Stimulated activated CD4-positive, alpha-beta T cell treated with anti-CD3 and anti-CD28 coated beads, Interleukin-1b, Interleukin-23, amount 100 ng/mL, for 48 hours (primary cell): Measurements from ENCODE around the gene TIMM21.

Experiments
- DNase-seq: peaks from one replicate; pipeline ENCODE4 v3.0.0-alpha.2; 2020

Gene TIMM21

DNA sequence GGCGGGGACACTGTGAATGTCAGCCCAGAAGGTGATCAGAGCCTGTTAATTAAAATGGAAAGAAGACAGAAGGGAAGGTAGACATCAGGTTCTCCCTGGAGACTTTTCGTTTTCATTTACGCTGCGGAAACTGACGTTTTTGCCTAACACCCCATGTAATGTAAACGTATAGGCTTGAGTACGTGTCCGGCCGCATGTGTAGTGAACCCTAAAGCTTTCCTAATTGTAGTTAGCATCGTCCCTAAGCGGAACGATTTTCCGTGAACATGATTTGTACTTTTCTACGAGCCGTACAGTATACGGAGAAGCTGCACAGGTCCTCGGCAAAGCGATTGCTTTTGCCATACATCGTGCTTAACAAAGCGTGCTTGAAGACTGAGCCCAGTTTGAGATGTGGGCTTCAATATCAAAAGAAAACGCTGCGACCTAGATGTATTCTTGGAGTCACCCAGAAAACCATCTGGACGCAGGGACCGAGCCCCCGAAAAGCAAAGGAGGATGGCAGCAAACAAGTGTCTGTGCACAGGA lies 284 bp downstream of the TIMM21 start:
- no peak for DNase-seq

DNA sequence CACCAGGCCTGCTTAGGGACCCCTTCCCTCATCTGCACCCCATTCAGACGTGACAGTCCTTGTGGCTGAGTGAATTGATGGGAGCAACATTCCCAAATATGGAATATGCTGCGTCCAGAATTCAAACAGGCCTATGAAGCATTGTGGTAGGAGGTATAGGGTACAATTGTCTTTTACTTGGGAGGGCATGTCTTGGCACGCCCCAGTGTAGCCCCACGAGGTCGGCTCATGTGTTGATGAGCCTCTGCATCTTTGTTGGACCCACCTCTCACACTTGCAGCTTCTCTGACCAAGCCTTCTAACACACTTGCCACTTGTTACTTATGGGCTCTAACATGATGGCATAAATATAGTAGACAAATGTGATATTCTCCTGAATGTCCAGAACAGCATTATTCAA lies 1.6 kb downstream of the TIMM21 start:
- no peak for DNase-seq

DNA sequence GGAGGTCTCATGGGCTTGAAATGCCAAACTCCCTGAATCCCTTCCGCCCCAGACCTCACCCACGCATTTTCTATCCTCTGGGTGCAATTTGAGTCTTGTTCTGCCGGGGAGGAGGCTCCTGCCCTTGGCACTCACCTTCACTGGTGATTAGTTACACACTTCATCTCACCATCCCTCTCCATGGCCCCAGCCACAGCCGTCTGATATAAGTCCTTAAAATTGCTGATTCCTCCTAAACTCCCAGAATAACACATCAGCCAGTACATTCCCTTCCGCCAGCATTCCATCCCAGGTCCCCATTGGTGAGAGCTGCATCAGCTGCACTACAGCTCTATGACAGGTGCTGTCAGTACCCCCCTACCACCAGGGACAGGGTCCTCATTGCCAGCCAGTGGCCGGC lies 3.9 kb downstream of the TIMM21 start:
- no peak for DNase-seq

DNA sequence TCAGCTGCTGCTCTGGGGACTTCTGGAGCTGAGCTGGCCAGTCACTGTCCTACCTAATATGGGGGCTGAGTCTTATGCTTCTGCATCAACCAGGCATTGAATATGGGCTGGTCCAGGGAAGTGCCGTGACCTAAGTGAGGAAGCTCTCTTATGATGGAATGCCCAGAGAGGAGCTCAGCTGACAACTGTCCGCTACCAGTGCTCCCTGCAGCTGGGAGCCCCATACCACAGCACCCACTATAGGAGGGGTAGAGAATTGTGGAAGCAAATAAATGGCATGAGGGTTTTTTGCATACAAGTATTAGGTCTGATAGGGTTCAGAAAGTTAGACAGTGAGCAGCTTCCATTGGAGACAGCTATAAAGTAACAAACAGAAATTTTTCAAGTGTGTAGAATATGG lies 4.5 kb downstream of the TIMM21 start:
- no peak for DNase-seq

DNA sequence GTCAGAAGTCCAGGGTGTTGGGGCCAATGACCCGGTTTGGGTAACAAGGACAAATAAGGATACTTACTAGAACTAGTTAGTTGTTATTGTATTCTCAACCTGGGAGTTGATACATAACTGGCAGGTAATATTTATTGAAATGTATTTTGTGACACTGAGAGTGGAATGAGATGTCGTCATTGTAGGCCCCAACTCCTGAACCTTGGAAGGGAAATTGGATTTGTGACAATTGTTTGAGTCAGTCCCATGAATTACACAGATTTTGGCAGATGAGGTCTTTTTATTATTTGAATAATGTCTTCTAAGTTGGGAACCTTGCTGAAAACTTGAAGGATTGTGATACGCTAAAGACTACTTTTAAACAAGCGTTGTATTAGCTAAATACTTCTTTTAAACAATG lies 5.1 kb downstream of the TIMM21 start:
- no peak for DNase-seq

DNA sequence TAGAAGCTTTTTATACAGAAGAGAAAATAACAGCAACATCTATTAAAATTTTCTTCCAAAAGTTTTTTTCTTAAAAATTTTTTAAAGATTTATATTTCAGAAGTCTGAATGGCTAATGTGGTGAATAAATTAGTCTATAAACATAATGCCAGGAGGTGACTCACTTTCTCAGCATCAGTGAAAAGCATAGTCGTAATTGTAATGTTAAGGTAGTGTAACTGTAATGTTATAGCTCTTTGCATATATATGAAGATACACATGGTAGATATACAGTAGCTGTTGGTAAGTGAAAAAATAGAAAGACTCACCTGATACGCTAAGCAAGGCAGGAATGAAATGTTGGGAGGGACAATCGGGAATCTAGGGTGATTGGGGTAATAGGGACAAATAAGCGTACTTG lies 5.5 kb downstream of the TIMM21 start:
- DNase-seq: no peak

DNA sequence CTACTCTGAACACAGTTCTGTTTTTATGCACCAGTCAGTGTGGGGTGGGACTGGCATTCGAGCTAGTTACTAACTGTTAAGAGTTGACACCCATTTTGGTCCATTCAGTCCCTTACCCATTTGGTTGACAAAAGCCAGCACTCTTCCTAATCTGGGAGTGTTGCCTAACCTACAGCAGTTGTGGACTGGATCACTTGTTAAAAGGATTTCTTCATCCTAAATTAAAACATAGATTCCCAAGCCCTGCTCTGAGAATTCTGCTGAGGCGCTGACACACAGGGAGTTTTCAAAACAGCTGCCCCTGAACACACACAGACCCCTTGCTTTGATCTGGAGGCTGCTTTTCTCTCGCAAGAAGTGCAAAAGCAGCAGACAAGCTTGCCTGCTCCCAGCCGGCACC lies 6.4 kb downstream of the TIMM21 start:
- no peak for DNase-seq

DNA sequence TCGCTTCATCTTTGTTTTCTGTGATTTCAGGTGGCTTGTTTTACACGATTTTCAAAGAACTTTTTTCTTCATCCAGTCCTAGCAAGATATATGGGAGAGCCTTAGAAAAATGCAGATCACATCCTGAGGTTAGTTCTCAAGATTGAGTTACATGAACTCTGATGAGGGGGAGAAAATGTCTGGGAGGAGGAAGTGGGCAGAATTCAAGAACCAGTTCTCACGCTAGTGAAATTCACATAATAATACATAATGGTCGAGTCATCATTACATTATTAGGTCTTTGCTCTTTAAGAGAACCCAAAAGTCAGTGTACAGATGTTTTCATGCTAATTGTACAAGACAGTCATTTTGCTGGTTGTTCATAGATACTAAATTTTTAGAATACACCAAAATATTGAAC lies 7.0 kb downstream of the TIMM21 start:
- DNase-seq: no peak

DNA sequence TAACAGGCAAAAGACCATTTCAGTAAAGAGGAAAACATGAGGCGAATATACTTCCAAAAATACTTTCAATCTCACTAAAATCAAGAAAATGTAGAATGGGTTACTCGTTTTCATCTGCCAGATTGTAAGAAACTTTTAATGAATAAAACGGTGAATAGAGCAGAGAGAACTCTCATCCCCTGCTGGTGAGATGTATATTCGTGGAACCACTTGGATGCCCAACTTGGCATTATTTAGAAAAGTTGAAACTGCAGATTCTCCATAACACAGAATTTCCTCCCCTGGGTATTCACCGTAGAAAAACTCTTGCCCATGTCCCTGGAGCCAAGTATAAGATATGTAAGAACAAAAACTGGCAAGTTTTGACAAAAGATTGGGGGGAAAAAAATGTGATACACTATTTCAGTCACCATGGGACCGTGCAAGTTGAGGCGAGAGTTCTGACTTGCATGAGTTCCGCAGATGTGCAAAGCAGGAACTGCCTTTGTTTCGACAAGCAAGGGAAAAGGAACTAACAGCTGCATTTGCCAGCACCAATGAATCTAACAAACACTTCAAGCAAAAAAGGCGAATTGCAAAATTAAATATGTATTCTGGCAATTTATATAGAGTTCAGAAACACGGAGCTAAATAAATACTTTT lies 14.8 kb downstream of the TIMM21 start:
- DNase-seq: no peak

DNA sequence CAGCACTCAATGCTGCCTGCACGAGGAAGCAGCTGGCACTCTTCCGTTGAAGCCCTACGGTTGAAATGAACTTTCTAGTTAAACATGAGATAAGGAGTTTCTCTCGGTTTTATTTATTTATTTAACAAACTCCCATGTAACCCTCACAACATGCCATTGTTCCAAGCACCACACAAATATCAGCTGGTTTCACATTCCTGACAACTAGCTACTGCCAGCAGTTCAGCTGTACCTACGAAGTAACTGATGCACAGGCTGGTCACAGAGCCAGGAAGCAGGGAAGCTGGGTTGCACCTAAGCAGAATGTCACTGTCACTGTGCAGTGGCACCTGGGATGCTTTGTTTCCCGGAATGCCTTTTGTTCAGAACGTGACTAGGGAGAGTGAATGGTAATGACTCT lies 18.1 kb downstream of the TIMM21 start:
- no peak for DNase-seq

DNA sequence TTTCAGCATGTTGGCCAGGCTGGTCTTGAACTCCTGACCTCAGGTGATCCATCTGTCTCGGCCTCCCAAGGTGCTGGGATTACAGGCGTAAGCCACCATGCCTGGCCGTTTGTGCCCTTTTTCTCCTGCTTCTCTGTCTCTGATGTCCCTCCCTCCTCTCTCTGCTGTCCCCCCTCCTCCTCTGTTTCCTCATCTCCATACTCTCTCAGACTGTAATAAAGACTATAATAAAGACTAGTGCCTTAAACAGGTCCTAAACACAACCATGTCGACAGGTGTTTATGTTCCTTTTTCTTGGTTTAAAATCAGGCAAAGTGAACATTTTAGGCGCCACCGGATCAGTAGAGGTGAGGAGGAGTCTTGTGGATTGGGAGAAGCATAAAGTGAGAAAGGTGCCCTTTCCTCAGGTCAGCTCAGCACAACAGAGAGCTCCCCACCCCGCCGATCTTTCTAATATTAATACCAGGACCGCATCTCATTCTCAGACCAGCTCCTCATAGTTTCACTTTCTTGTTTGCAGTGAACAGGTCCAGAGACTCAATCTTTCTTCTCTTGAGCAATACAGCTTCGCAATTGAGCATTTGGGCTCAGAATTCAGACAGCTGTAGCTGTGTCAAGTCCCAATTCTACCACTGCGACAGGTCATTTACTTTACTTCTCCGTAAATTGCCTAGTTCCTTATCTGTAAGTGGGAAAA lies 23.7 kb downstream of the TIMM21 start:
- DNase-seq: no peak

DNA sequence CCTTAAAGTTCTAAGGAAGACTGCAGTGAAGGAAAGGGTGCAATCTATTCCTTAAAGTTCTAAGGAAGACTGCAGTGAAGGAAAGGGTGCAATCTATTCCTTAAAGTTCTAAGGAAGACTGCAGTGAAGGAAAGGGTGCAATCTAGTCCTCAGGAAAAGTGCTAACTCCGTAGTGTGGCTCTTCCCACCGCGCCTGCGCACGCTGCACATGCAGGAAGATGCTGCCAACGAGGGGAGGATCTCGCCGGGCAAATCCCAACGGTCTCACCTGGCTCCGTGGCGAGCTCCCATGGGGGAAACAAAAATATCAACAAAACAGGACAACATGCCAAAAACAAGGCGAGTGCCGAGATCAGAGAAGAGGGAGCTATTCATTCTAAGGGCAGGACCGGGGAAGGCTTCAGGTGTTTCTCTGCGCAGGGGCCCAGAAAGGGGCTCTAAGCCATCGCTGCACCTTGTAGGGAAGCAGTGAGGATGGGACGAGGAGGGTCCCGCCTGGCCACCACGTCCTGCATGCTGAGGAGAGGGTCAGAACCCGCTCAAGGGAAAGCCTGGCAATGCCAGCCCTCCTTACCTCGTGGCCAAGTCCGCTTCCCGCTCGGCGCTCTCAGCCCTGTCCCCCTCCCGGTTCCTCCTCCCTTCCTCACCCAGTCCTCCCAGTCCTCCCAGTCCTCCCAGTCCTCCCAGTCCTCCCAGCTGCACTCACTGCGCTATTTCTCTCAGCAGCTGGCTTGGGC lies 24.5 kb downstream of the TIMM21 start:
- no peak for DNase-seq

DNA sequence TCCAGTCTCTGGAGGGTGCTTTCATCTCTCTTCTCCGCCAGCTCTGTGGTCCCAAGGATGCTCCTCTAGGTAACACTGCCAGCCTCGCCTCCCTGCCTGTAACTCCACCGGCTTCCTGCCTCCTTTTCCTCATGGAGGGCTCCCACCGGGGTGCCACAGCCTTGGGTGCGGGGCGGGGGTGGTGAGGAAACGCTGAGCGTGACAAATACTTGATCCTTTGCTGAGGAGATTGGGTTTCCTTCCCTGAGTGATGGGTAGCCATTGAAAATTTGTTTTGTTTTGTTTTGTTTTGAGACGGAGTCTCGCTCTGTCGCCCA lies 25.1 kb downstream of the TIMM21 start:
- no peak for DNase-seq

DNA sequence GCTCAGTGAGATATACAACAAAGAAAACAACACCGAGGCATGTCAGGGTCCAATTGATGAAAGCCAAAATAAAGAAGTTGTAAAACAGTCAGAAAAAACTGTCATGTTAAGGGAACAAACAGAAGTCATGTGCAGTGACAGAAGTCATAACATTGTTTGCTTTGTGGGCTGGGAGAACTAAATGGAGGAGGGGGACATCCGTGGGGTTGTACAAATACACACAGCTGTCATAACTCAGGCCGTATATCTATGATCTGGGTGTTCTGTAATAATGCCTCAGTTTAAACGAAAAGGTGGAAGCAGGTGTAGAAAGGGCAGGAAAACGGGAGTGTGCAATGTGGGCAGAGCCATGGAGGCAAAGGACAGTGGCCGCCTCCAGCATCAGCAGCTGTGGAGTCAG lies 27.3 kb downstream of the TIMM21 start:
- no peak for DNase-seq

DNA sequence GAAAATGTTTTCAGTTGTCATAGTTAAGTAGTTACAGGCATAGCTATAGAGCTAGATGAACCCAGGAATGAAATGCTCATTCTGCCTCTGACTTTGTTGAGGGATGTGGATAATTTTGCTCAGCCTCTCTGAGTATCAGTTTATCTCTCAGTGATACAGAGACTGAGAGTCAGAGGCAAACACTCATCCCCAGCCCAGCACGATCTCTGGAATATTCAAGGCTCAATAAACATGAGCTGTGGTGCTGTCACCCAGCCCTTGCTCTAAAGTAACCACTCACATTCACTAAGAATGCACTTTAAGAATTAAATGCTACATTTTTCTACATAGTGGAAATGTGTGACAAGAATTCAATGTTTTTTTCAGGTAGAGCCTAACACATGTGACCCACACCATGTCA lies 30.6 kb downstream of the TIMM21 start:
- no peak for DNase-seq

DNA sequence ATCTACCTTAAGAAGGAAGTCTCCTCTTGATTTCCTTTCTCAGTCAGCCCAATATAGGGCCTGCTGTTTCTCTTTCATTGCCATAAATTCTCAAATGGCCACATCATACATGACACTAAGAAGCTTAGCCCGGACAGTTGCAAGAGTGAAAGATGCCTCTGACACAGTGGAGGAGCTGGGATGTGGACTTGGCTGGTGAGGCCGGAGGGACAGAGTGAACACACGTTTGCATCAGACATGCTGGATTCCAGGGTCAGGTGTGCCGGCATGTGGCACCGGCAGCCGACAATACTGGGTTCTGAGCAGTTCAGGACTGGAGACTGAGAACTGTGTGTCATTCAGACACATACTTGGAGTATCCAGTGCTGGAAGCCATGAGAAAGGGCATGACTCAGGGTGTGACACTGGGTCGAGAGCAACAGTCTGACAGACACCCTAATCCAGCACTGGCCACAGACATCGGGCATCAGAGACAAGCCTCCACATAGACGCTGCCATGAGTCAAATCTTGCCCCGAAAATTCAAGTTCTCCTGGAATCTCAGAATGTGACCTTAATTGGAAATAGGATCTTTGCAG lies 31.4 kb downstream of the TIMM21 start:
- no peak for DNase-seq

DNA sequence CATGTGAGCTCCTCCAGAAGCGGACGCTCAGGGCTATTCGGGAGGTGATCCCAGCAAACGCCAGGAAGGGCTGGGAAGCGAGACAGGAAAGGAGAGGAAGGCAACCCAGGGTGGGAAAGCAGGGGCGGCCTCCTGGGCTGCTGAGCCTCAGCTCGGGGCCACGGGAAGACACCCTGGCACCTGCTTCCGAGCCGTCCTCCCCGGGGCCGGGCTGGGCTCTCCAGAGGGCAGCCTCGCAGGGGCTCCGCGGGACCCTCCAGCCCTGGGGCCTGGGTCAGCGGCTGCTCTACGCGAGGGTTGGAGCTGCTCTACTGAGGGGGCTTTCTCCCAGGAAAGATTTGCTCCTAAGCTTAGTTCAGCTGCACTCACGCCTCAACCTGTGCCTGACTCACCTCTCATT lies 34.0 kb downstream of the TIMM21 start:
- DNase-seq: no peak

DNA sequence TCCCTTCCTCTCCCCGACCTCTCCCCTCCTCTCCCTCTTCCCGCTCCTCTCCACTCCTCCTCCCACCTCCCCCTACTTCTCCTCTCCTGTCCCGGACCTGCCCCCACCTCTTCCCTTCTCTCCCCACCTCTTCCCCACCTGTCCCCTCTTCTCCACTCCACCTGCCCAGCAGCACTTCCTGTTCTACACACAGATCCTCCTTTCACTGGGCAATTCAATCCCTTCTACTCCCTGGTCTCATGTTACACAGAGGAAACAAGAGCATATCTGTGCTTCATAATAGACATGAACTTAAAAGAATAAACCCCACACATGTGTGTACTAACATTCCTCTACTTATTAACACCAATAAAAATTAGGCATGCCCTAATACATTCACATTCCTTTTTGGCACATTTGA lies 34.8 kb downstream of the TIMM21 start:
- no peak for DNase-seq

DNA sequence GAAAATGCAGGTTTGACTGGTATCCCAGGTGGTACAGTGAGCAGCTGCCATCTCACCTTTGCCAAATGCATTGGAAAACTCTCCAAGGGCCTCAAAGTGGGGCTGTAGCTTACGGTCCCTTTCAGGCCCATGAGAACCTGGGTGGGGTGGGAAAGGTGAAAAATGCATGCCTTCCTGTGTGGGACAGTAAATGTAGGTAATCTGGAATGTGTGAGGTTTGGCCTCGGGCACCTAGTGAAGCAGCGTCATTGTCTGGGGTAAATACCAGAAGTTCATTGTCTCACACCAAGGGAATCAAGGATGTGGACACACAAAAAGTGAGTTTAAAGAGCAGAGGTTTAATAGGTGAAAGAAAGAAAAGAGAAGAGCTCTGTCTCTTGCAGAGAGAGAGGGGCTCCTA lies 36.6 kb downstream of the TIMM21 start:
- no peak for DNase-seq

DNA sequence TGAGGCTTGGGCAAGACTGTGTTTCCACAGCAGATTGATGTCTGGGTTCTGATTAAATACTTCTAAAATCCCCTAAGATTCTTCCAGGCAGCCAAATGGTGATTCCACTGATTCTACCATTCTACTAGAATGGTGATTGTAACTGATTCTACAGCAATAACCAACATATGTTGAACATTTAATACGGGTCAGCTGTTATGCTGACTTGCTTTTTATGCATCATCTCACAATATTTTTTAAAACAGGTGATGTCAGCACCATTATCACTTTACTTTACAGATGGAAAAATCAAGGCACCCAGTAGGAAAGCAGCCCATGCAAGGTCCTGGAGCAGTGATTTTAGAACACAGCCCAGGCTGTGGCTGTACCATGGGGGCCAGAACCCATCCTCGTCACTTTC lies 37.5 kb downstream of the TIMM21 start:
- DNase-seq: no peak

DNA sequence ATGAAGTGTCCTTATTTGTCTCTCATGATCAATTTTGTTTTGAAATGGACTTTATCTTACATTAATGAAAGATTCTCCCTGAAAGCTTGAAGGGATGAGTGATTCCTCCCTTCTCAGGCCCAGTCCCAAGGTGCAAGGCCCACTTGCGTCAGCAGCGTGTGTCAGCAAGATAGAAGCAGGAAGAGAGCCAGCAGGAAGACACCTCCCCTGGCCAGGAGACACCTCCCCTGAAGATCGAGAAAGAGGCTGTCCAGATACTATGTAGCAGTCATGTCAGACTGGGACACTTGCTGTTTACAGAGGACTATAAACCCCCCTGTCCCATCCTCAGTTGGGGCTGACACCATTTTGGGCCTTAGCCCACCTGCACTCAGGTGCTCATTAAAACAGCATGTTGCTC lies 38.3 kb downstream of the TIMM21 start:
- no peak for DNase-seq

DNA sequence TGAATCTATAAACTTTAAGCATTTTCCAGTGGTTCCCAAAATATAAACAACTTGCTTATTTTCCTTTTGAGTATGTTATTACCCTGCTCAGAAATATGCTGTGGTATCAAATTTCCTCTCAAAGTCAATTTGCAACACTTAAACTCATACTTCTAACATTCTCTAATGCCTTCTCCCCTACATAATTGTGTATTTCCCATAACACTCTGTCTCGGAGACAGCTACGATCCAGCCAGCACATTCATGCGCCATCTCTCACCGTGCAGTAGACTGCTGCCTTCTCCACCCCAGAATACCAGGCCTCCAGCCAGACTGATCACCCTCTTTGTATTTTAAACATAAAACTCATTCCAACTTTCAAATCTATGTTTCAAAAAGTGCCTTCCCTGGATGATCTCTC lies 41.8 kb downstream of the TIMM21 start:
- no peak for DNase-seq

DNA sequence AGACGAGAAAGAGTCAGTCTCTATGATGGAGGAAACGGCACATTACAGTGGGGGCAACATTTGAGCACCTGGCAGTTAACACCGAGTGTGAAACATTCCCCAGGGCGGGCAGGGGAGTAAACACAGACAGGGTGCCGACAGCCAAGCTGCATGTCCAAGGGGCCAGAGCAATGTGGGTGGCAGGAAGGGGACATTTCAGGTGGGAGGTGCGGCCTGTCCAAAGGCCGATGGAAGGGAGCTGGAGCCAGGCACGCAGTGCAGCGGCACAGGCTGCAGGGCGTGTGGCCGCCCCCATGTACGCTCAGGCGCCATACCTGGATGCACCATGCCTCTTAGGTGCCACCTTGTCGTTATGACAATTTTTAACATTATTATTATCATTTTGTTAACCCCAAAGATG lies 43.3 kb downstream of the TIMM21 start:
- DNase-seq: no peak

DNA sequence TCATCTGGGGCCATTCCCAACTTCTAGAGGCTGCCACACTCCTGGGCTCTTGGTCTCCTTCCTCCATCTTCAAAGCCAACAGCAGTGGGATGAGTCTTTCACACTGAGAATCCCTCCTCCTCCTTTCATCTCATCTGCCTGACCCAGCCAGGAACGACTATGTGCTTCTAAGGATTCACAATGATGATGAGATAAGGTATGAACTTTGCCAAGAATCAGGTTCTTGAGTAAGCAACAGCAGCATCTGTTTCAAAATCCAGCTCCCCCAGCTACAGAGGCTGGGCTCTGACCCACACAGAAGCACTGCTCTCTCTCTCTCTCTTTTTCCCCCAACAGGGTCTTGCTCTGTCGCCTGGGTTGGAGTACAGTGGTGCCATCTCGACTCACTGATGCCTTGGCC lies 46.4 kb downstream of the TIMM21 start:
- DNase-seq: no peak
